Measurements from ENCODE around the gene SEH1L.

DNA sequence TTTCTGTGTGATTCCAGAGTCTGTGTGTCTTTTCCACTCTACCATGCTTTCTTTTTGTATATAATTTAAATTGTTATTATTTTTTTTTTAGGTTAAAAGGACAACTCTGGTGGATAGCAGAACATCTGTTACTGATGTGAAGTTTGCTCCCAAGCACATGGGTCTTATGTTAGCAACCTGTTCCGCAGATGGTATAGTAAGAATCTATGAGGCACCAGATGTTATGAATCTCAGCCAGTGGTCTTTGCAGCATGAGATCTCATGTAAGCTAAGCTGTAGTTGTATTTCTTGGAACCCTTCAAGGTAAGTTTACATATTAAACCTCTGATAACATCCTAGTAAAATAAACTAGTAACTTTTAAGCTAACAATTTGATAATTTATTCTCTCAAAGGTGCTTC lies 15.3 kb downstream of the SEH1L start:
- TF ChIP-seq, protein P1, sequence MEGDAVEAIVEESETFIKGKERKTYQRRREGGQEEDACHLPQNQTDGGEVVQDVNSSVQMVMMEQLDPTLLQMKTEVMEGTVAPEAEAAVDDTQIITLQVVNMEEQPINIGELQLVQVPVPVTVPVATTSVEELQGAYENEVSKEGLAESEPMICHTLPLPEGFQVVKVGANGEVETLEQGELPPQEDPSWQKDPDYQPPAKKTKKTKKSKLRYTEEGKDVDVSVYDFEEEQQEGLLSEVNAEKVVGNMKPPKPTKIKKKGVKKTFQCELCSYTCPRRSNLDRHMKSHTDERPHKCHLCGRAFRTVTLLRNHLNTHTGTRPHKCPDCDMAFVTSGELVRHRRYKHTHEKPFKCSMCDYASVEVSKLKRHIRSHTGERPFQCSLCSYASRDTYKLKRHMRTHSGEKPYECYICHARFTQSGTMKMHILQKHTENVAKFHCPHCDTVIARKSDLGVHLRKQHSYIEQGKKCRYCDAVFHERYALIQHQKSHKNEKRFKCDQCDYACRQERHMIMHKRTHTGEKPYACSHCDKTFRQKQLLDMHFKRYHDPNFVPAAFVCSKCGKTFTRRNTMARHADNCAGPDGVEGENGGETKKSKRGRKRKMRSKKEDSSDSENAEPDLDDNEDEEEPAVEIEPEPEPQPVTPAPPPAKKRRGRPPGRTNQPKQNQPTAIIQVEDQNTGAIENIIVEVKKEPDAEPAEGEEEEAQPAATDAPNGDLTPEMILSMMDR (IDR thresholded peaks at IDR 0.05), result no peak
- no peak for TF ChIP-seq POLR2AphosphoS5 (IDR thresholded peaks at IDR 0.05)
- TF ChIP-seq POLR2A (IDR thresholded peaks at IDR 0.05), result no peak

Measured in upper lobe of left lung (tissue), 4 donors.